GM12878 (cell line): ENCODE results near the gene ABCB8. TPM values are rescaled to one million over a fixed set of nuclear protein-coding genes. Genes with fewer than 3 reads are reported as not detected.

Experiments used
- ATAC-seq: fragments of 200-7000 bp; cut with Tn5 transposase; 3 replicates; pipeline ENCODE4 v1.9.1; 2020; ENCODE audit warnings: mild to moderate bottlenecking, moderate library complexity
- BruUV-seq: library from RNA; stranded (reverse); fragments of 400-500 nt; replicated peaks from 2 replicates; lab custom pipeline; 2021; lab: Mats Ljungman, UMichigan
- CTCF ChIA-PET: fragments of 300-600 bp; sonication (Branson Sonifier 250); formaldehyde crosslinking; extraction: SDS; loops from one replicate; lab custom pipeline; 2021; ENCODE audit warnings: inconsistent platforms; lab: Yijun Ruan, JAX
- POLR2A ChIA-PET: fragments of 350-600 bp; formaldehyde crosslinking; extraction: SDS; loops from one replicate; lab custom pipeline; 2021; ENCODE audit warnings: inconsistent platforms; lab: Charles Lee
- RAD21 ChIA-PET: fragments of 300-600 bp; sonication (Branson Sonifier 250); formaldehyde crosslinking; loops from one replicate; lab custom pipeline; 2023; ENCODE audit warnings: antibody characterized with exemption; ENCODE audit not compliant: unreplicated experiment; lab: Charles Lee
- SMC1A ChIA-PET: fragments of 300-600 bp; sonication (Branson Sonifier 250); formaldehyde crosslinking; loops from one replicate; lab custom pipeline; 2023; ENCODE audit not compliant: unreplicated experiment, uncharacterized antibody; lab: Charles Lee
- DNase-seq: peaks from one replicate; pipeline ENCODE4 v3.0.0-alpha.2; 2011; ENCODE audit warnings: low read depth, low spot score
- FAIRE-seq: peaks from 3 replicates; lab custom pipeline; 2011; peaks lifted over from hg19 to GRCh38; lab: Jason Lieb, UNC
- H2AFZ ChIP-seq: 2 replicates; pipeline ENCODE4 v1.6.0; 2011; ENCODE audit warnings: low read depth, low read length, control low read depth; ENCODE audit not compliant: control insufficient read depth
- H3K27ac ChIP-seq: 2 replicates; pipeline ENCODE4 v1.5.1; 2011; ENCODE audit warnings: control low read depth; ENCODE audit not compliant: control insufficient read depth, insufficient read depth
- H3K27me3 ChIP-seq, 2 experiments: replicated peaks in 1 of 2; 2 replicates each; pipeline versions ENCODE4 v1.6.0 to v1.6.1; 2011; ENCODE audit warnings: low read length in 1 of 2; ENCODE audit not compliant: control insufficient read depth in 2 of 2, insufficient read depth in 2 of 2
- H3K36me3 ChIP-seq, 2 experiments: 2 replicates each; pipeline ENCODE4 v1.5.1; 2011; ENCODE audit warnings: low read length in 1 of 2; ENCODE audit not compliant: control insufficient read depth in 2 of 2, insufficient read depth in 2 of 2
- H3K4me1 ChIP-seq: 2 replicates; pipeline ENCODE4 v1.6.1; 2011; ENCODE audit warnings: mild to moderate bottlenecking, low read length, moderate library complexity, mixed read lengths; ENCODE audit not compliant: control insufficient read depth, insufficient read depth
- H3K4me2 ChIP-seq: 2 replicates; pipeline ENCODE4 v1.6.0; 2011; ENCODE audit warnings: control low read depth; ENCODE audit not compliant: control insufficient read depth, insufficient read depth
- H3K4me3 ChIP-seq: fragments of 200-600 bp; sonication (generic); 2 replicates; pipeline ENCODE4 v1.5.1; 2016
- H3K79me2 ChIP-seq: 2 replicates; pipeline ENCODE4 v1.6.0; 2011; ENCODE audit warnings: low read length; ENCODE audit not compliant: control insufficient read depth, insufficient read depth
- H3K9ac ChIP-seq: 2 replicates; pipeline ENCODE4 v1.8.0; 2011; ENCODE audit warnings: low read length, control low read depth, mixed read lengths; ENCODE audit not compliant: control insufficient read depth, insufficient read depth
- H3K9me3 ChIP-seq: replicated peaks from 3 replicates; pipeline ENCODE4 v1.5.1; 2011; ENCODE audit warnings: mild to moderate bottlenecking, low read length; ENCODE audit not compliant: control insufficient read depth, insufficient read depth
- H4K20me1 ChIP-seq: 2 replicates; pipeline ENCODE4 v1.6.0; 2011; ENCODE audit not compliant: control insufficient read depth, insufficient read depth
- HDAC2 ChIP-seq: fragments of 200-600 bp; sonication (generic); IDR thresholded peaks from 2 replicates; pipeline ENCODE4 v1.6.1; 2017
- KAT2A ChIP-seq: conservative IDR thresholded peaks from 2 replicates; pipeline ENCODE4 v1.6.1; 2011; ENCODE audit warnings: low read depth, low read length; ENCODE audit not compliant: control insufficient read depth
- PAX5 ChIP-seq: IDR thresholded peaks from 2 replicates; pipeline ENCODE4 v1.6.1; 2011; ENCODE audit warnings: low read depth, low read length, borderline replicate concordance
- PBX3 ChIP-seq: IDR thresholded peaks from 2 replicates; pipeline ENCODE4 v1.6.1; 2011; ENCODE audit warnings: mild to moderate bottlenecking, low read depth, low read length, moderate library complexity; ENCODE audit not compliant: insufficient replicate concordance
- POLR2A ChIP-seq: IDR thresholded peaks from 2 replicates; pipeline ENCODE4 v1.6.1; 2011; ENCODE audit warnings: low read depth, mild to moderate bottlenecking, low read length
- POLR2AphosphoS2 ChIP-seq: IDR thresholded peaks from 2 replicates; pipeline ENCODE4 v1.6.1; 2011; ENCODE audit warnings: low read depth, mild to moderate bottlenecking, low read length, improper control_type of control experiment, moderate library complexity
- RCOR1 ChIP-seq: conservative IDR thresholded peaks from 2 replicates; pipeline ENCODE4 v1.6.1; 2012; ENCODE audit warnings: low read depth, low read length, improper control_type of control experiment
- RFX5 ChIP-seq: IDR thresholded peaks from 2 replicates; pipeline ENCODE4 v1.6.1; 2011; ENCODE audit warnings: low read depth, low read length, improper control_type of control experiment
- SREBF2 ChIP-seq: IDR thresholded peaks from 2 replicates; pipeline ENCODE4 v1.6.1; 2012; ENCODE audit warnings: mild to moderate bottlenecking, low read length
- USF2 ChIP-seq: IDR thresholded peaks from 2 replicates; pipeline ENCODE4 v1.6.1; 2011; ENCODE audit warnings: low read depth, low read length, improper control_type of control experiment, borderline replicate concordance
- ZBTB33 ChIP-seq: fragments of 450-650 bp; IDR thresholded peaks from 2 replicates; pipeline ENCODE4 v1.6.1; 2017; ENCODE audit warnings: mild to moderate bottlenecking
- ZZZ3 ChIP-seq: IDR thresholded peaks from 2 replicates; pipeline ENCODE4 v1.6.1; 2011; ENCODE audit warnings: low read depth; ENCODE audit not compliant: control insufficient read depth, insufficient read length
- WGBS: methylation state at CpG from one replicate; pipeline ENCODE4 v1.1.6; 2016; ENCODE audit warnings: low lambda C conversion rate; ENCODE audit not compliant: insufficient replicate concordance, insufficient coverage; ENCODE audit errors: missing lambda C conversion rate; 5-methylcytosine and 5-hydroxymethylcytosine counted together
- in situ Hi-C: fragments of 300-500 bp; cut with MboI; formaldehyde crosslinking; loops from 9 replicates; pipeline ENCODE4 v1.14.3; 2018; ENCODE audit warnings: mixed read lengths
- intact Hi-C: fragments of 100-400 bp; cut with micrococcal nuclease; formaldehyde crosslinking; loops from one replicate; pipeline ENCODE4 v1.14.2; 2022; ENCODE audit not compliant: unreplicated experiment
- polyA plus RNA-seq, 11 experiments: library from polyadenylated mRNA; depleted of rRNA in 4 of 11; unstranded in 6 of 11; stranded (reverse) in 5 of 11; fragments of >200 nt; fragmentation: Nextera tagmentation in 4 of 11; fragmentation: Illumina TruSeq in 1 of 11; extraction: Ambion mirVana in 4 of 11; extraction: Trizol in 1 of 11; gene quantifications; 1 replicate in 1 of 11; 2 replicates in 10 of 11; pipeline versions ENCODE4 v1.2.1 to v1.2.3, GENCODE V29; 2011 to 2016; ENCODE audit warnings: inconsistent platforms in 2 of 11, missing spikeins in 2 of 11, low read depth in 1 of 11
- total RNA-seq, 4 experiments: library from RNA; depleted of rRNA in 3 of 4; stranded (reverse); fragments of >200 nt in 3 of 4; fragmentation: Illumina TruSeq in 1 of 4; extraction: Trizol in 1 of 4; gene quantifications; 2 replicates each; pipeline versions ENCODE4 v1.2.1 to v1.2.3, GENCODE V29; 2013 to 2021

Gene ABCB8
- total and polyA plus RNA-seq, 10 of the 15 experiments (the other 5 are each of a cell fraction or from before 2014, with no cell fraction given), result 0.77 to 34.8 (median 18.9) TPM

- in situ Hi-C loops (no loop called here), intact Hi-C loops (no loop called here)
- WGBS, result 77% methylated on average over 11 of the region's 22 CpGs
- H3K4me1 ChIP-seq, result peaks cover 8% of the 10 kb centered on the region
- ChIA-PET CTCF (no interaction called here), POLR2A (no interaction called here), RAD21 (interaction anchor here (0.6 kb wide), 1 partner anchor 9 kb away, joined by 3 read pairs; no protein-coding TSS in a partner anchor), SMC1A (no interaction called here)
- H3K9me3 ChIP-seq, result no peaks in the 10 kb centered on the region
- H3K27me3 ChIP-seq, result no peaks in the 10 kb centered on the region
- peaks cover 21% of the 10 kb centered on the region for H3K79me2 ChIP-seq
- no peak for TF ChIP-seq PAX5
- TF ChIP-seq RFX5, result no peak
- no peak for TF ChIP-seq KAT2A
- TF ChIP-seq SREBF2, result no peak
- TF ChIP-seq POLR2AphosphoS2, result no peak
- peak; percentile 60 for TF ChIP-seq POLR2A
- no peak overlapping the region for H3K4me2 ChIP-seq
- peaks cover 0 to 23% of the 10 kb centered on the region in 2 experiments; a peak in 3 of 4 replicates for H3K36me3 ChIP-seq
- no peak overlapping the region for H3K27ac ChIP-seq
- ATAC-seq, result no peak
- no peak for DNase-seq
- no peak overlapping the region for H2AFZ ChIP-seq
- no peaks in the 10 kb centered on the region; the same call in 1 of the 2 replicates for H4K20me1 ChIP-seq
- no peak overlapping the region for H3K4me3 ChIP-seq
- BruUV-seq, result TSS peak; percentile 60
- no peak for FAIRE-seq
- no peak overlapping the region for H3K9ac ChIP-seq
These were observed 47.8 kb downstream of the ABCB8 start for GRCh38 chr7:151075978-151076426.

GRCh38 chr7:151076863-151077704 is 48.8 kb downstream of the ABCB8 start:
- peaks cover 15% of the 10 kb centered on the region for H3K4me1 ChIP-seq
- ATAC-seq, result no peak
- H3K36me3 ChIP-seq, result peaks cover 0 to 17% of the 10 kb centered on the region in 2 experiments; a peak in 3 of 4 replicates
- H2AFZ ChIP-seq, result no peak overlapping the region
- H3K9ac ChIP-seq, result no peak overlapping the region
- in situ Hi-C loops (no loop called here), intact Hi-C loops (no loop called here)
- POLR2A ChIA-PET, result no interaction called here
- peaks cover 29% of the 10 kb centered on the region for H3K79me2 ChIP-seq
- CTCF ChIA-PET, result interaction anchor here (0.6 kb wide), 1 partner anchor 16 kb away, joined by 4 read pairs; no protein-coding TSS in a partner anchor
- no peaks in the 10 kb centered on the region for H3K9me3 ChIP-seq
- no peak for FAIRE-seq
- 91% methylated on average over 33 of the region's 33 CpGs for WGBS
- no peaks in the 10 kb centered on the region; the same call in 1 of the 2 replicates for H4K20me1 ChIP-seq
- RAD21 ChIA-PET, result interaction anchor here (0.8 kb wide), 1 partner anchor 114 kb away, joined by 3 read pairs; no protein-coding TSS in a partner anchor
- H3K27ac ChIP-seq, result no peak overlapping the region
- H3K4me3 ChIP-seq, result no peak overlapping the region
- SMC1A ChIA-PET, result no interaction called here
- H3K4me2 ChIP-seq, result no peak overlapping the region
- no peak for DNase-seq
- no TSS peak for BruUV-seq
- H3K27me3 ChIP-seq, result no peaks in the 10 kb centered on the region
- TF ChIP-seq SREBF2 (no peak), USF2 (no peak), PBX3 (no peak), RCOR1 (no peak), ZZZ3 (no peak), POLR2A (peak; percentile 65), ZBTB33 (0 out of 2 replicates have a peak, but pooled peaks have one; percentile 28), HDAC2 (no peak)
